Measurements from ENCODE around the gene TBC1D3B.
"Not testable (repeated sequence)": the region's sequence is repeated elsewhere in the genome, so short reads cannot be mapped to it uniquely, and the experiment has no call there.

Gene TBC1D3B

DNA sequence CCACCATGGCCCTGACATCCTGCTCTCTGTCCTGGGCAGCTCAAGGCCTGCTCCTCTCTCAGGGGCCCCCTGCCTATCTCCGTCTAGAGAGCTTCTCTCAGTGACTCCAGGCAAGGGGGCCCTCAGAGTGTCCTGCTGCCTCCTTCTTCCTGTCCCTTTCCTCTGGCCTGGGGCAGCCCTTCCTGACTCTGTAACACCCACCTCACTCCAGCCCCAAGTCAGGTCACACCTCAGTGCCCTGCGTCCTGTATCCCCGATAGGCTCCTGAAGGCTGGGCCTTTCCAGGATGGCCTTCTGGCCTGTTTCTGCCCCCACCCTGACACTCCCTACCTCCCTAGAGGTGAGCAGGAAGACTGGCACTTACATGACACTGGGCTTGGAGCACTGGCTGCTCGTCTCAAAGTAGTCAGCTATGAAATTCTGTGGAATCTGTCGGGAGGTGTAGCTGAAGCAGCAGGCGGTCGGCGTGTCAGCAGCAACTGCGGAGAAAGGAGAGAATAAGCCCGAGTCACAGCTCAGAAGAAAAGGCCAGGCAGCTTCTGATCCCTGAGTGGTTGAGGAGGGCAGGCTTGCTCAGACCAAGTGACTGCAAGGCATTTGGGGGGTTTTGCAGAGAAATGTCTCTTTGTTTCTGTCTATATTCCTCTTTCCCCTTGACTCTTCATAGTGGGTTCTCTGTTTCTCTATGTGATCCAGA, 19.1 kb upstream of the TBC1D3B start:
- no peak overlapping the region for H2AFZ ChIP-seq (ENCODE audit: low read depth, low read length, severe bottlenecking)
- H3K9me3 ChIP-seq (ENCODE audit: insufficient read depth, low read length) = no peaks in the 10 kb centered on the region
- peak overlapping the region; percentile 57 for H3K27ac ChIP-seq (ENCODE audit: low read depth, low read length)
- H3F3A ChIP-seq (ENCODE audit: insufficient read depth) = 0 out of 2 replicates have a peak, but pooled peaks cover 11% of the 10 kb centered on the region
- TF ChIP-seq, protein P1, sequence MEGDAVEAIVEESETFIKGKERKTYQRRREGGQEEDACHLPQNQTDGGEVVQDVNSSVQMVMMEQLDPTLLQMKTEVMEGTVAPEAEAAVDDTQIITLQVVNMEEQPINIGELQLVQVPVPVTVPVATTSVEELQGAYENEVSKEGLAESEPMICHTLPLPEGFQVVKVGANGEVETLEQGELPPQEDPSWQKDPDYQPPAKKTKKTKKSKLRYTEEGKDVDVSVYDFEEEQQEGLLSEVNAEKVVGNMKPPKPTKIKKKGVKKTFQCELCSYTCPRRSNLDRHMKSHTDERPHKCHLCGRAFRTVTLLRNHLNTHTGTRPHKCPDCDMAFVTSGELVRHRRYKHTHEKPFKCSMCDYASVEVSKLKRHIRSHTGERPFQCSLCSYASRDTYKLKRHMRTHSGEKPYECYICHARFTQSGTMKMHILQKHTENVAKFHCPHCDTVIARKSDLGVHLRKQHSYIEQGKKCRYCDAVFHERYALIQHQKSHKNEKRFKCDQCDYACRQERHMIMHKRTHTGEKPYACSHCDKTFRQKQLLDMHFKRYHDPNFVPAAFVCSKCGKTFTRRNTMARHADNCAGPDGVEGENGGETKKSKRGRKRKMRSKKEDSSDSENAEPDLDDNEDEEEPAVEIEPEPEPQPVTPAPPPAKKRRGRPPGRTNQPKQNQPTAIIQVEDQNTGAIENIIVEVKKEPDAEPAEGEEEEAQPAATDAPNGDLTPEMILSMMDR (IDR thresholded peaks at IDR 0.05; ENCODE audit: insufficient read depth, low read length, poor library complexity, severe bottlenecking) = no peak
- no peak for TF ChIP-seq EZH2phosphoT487 (conservative IDR thresholded peaks at IDR 0.05; ENCODE audit: low read length)
- peak overlapping the region; percentile 17; the same call in 1 of the 2 replicates for H3K9ac ChIP-seq (ENCODE audit: low read length)
- H3K4me3 ChIP-seq (ENCODE audit: insufficient read depth, low read length, poor library complexity, severe bottlenecking) = no peak overlapping the region
- no peaks in the 10 kb centered on the region for H3K79me2 ChIP-seq (ENCODE audit: insufficient read depth, low read length)
- peak overlapping the region; percentile 44 for H3K4me2 ChIP-seq (ENCODE audit: low read depth, low read length, poor library complexity, severe bottlenecking)
- H3K36me3 ChIP-seq (ENCODE audit: low read length) = no peaks in the 10 kb centered on the region
- no peaks in the 10 kb centered on the region for H3K27me3 ChIP-seq (ENCODE audit: low read length)
- H4K20me1 ChIP-seq (ENCODE audit: low read depth, low read length) = no peaks in the 10 kb centered on the region
- no peaks in the 10 kb centered on the region for H3K9me2 ChIP-seq (replicated peaks; ENCODE audit: insufficient read depth, low read length)

DNA sequence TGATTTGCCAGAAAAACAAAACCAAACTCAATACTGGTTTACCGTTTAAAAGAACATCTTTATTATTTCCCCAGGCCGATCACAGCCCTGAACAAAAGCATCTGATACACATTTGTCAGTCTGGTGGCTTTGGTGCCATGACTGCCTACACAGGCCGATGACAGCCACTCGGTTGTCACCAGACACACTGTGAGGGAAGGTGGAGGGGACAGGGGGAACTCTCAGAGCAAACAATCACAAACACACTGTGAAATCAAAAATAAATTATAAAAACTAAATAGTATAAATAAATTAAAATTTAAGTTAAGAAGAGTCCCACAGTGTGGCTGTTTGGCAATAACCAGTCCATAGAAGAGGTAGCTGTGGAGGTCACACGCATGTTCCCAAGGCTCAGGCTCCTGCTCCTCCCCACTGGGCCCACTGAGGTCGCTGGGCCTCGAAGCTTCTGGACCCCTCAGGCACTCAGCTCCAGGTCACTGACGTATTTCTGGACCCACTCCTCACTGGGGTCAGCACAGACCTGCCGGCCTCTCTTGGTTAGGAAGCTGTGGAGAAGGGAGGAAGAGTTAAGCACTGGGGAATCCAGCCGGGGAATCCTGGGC, 18.5 kb upstream of the TBC1D3B start:
- 0 out of 2 replicates have a peak, but pooled peaks cover 11% of the 10 kb centered on the region for H3F3A ChIP-seq (ENCODE audit: insufficient read depth)
- H3K9ac ChIP-seq (ENCODE audit: low read length); H3K36me3 ChIP-seq (ENCODE audit: low read length); H4K20me1 ChIP-seq (ENCODE audit: low read depth, low read length); H3K9me2 ChIP-seq (replicated peaks; ENCODE audit: insufficient read depth, low read length); H3K4me2 ChIP-seq (ENCODE audit: low read depth, low read length, poor library complexity, severe bottlenecking); H3K4me3 ChIP-seq (ENCODE audit: insufficient read depth, low read length, poor library complexity, severe bottlenecking); H3K27ac ChIP-seq (ENCODE audit: low read depth, low read length); H3K79me2 ChIP-seq (ENCODE audit: insufficient read depth, low read length); H2AFZ ChIP-seq (ENCODE audit: low read depth, low read length, severe bottlenecking); H3K9me3 ChIP-seq (ENCODE audit: insufficient read depth, low read length); H3K27me3 ChIP-seq (ENCODE audit: low read length): not testable (repeated sequence)

DNA sequence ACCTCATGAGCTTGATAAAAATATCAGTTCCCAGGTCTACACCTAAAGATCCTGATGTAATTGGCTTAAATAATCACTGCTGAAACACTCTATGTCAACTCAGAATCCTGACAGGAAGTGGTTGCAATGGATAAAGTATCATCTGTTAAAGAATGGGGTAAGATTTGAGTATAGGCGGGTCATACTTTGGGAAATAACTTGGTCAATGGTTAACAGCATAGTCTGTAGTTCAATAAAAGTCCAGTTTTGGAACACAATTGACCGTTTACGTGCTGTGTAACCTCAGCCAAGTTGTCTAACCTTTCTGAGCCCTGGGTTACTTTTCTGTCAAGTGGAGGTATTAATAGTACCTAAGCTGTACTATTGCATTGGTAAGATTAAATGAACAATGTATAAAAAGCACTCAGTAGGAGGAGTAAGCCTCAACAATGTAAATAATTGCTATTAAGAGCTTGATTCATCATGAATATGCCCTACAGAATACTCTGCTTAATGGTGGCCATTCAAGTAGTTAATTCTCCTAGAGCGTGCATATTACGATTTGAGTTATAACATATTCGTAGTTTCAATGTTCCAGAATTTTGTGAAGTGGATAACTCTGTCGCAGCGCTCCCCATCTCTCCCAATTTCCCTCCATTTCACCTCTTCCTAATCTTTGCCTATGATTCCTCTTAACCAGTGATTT, 17.9 kb upstream of the TBC1D3B start:
- not testable (repeated sequence) for H3K4me2 ChIP-seq (ENCODE audit: low read depth, low read length, poor library complexity, severe bottlenecking); H3K79me2 ChIP-seq (ENCODE audit: insufficient read depth, low read length); H3K9ac ChIP-seq (ENCODE audit: low read length); H3K4me3 ChIP-seq (ENCODE audit: insufficient read depth, low read length, poor library complexity, severe bottlenecking); H2AFZ ChIP-seq (ENCODE audit: low read depth, low read length, severe bottlenecking); H3K9me3 ChIP-seq (ENCODE audit: insufficient read depth, low read length); H3K27me3 ChIP-seq (ENCODE audit: low read length); H3K36me3 ChIP-seq (ENCODE audit: low read length); H3K9me2 ChIP-seq (replicated peaks; ENCODE audit: insufficient read depth, low read length); H3K27ac ChIP-seq (ENCODE audit: low read depth, low read length); H4K20me1 ChIP-seq (ENCODE audit: low read depth, low read length)
- H3F3A ChIP-seq (ENCODE audit: insufficient read depth) = 0 out of 2 replicates have a peak, but pooled peaks cover 11% of the 10 kb centered on the region

DNA sequence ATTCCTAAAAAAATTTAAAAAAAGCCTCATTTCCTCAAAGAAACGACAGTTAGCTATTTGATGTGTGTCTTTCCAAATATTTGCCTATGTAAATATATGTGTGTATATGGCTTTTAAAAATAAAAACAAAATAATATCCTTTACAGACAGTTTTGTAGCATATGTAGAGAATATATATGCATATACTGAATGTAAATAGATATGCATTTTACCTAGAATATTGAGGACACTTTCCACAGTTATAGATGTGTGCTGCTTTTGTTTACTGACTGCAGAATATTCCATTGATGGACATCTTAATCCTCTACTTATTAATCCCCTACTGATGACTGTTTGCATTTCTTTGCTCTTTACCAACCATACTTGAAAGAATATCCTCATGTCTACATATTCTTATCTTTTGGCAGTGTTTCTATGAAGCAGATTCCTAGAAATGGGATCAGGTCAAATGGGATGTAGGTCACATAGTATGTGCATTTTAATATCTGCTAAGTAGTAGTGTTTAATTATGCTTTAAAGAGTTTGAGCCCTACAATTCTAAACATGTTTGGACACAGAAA, 16.9 kb upstream of the TBC1D3B start:
- no peak overlapping the region for H3K27ac ChIP-seq (ENCODE audit: low read depth, low read length)
- no peak overlapping the region for H3K9ac ChIP-seq (ENCODE audit: low read length)

DNA sequence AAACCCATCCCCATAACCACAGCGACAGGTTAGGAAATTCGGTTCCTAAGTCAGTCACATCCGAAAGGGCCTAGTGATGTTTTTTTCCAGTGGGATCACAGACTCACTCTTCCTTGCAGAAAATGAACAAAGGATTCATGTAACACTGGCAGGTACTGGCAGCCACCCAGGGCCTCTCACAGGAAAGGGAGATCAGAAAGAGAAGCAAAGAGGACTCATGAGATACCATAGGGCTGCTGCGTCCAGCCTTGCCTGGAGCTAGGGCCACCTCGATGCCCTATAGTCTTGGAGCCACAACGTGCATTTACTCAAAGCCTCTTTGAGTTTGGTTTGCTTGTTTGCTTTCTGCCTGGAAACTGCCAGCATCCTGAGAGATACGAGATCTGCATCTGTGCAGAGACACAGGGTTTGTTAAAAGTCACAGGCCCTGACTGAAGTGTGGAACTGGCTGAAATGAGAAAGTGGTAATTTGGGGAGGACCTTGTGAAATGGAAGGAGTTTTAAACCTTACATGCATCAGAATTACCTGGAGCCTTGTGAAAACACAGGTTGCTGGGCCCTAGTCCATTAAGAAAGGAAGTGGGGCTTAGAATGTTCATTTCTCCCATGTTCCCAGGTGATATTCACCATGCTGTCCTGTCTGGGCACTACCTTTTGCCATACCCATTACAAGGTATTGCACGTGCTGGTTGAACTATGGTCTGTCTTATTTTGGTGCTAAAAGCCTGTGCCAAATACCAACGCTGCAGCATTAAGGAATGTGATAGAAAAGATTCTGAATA, 14.3 kb upstream of the TBC1D3B start:
- H4K20me1 ChIP-seq (ENCODE audit: low read depth, low read length); H3K9me3 ChIP-seq (ENCODE audit: insufficient read depth, low read length); H3K9ac ChIP-seq (ENCODE audit: low read length); H3K36me3 ChIP-seq (ENCODE audit: low read length); H3F3A ChIP-seq (ENCODE audit: insufficient read depth); H3K27me3 ChIP-seq (ENCODE audit: low read length); H3K4me2 ChIP-seq (ENCODE audit: low read depth, low read length, poor library complexity, severe bottlenecking); H3K4me3 ChIP-seq (ENCODE audit: insufficient read depth, low read length, poor library complexity, severe bottlenecking); H3K79me2 ChIP-seq (ENCODE audit: insufficient read depth, low read length); H3K9me2 ChIP-seq (replicated peaks; ENCODE audit: insufficient read depth, low read length); H3K27ac ChIP-seq (ENCODE audit: low read depth, low read length); H2AFZ ChIP-seq (ENCODE audit: low read depth, low read length, severe bottlenecking): not testable (repeated sequence)

More for the DNA sequence above, 16.9 kb upstream of the TBC1D3B start:
- Histone ChIP-seq H3K4me3 (ENCODE audit: insufficient read depth, low read length, poor library complexity, severe bottlenecking) (no peak overlapping the region), H2AFZ (ENCODE audit: low read depth, low read length, severe bottlenecking) (no peak overlapping the region), H3K9me2 (replicated peaks; ENCODE audit: insufficient read depth, low read length) (no peaks in the 10 kb centered on the region), H3K27me3 (ENCODE audit: low read length) (no peaks in the 10 kb centered on the region), H3K9me3 (ENCODE audit: insufficient read depth, low read length) (no peaks in the 10 kb centered on the region), H3K4me2 (ENCODE audit: low read depth, low read length, poor library complexity, severe bottlenecking) (no peak overlapping the region), H3K79me2 (ENCODE audit: insufficient read depth, low read length) (no peaks in the 10 kb centered on the region), H4K20me1 (ENCODE audit: low read depth, low read length) (no peaks in the 10 kb centered on the region), H3F3A (ENCODE audit: insufficient read depth) (0 out of 2 replicates have a peak, but pooled peaks cover 11% of the 10 kb centered on the region), H3K36me3 (ENCODE audit: low read length) (no peaks in the 10 kb centered on the region)
- no peak for TF ChIP-seq EZH2phosphoT487 (conservative IDR thresholded peaks at IDR 0.05; ENCODE audit: low read length)
- TF ChIP-seq, protein P1 (IDR thresholded peaks at IDR 0.05; ENCODE audit: insufficient read depth, low read length, poor library complexity, severe bottlenecking) = no peak

All from SU-DHL-6 (cell line).